CD4-positive, alpha-beta T cell (primary cell): ENCODE measurements around the gene ATF7IP. TPM values are rescaled to one million over a fixed set of nuclear protein-coding genes. Genes with fewer than 3 reads are reported as not detected.
A peak's percentile ranks its signal among the peaks of the same experiment; 100 is the strongest.
"Not testable (repeated sequence)": the region's sequence is repeated elsewhere in the genome, so short reads cannot be mapped to it uniquely, and the experiment has no call there.

Source experiments
- ATAC-seq: fragments of 200-7000 bp; cut with Tn5 transposase; one replicate; pipeline ENCODE4 v1.10.0; 2022; ENCODE audit warnings: mild to moderate bottlenecking; ENCODE audit not compliant: poor library complexity
- CTCF ChIA-PET: fragments of 350-600 bp; sonication (Branson Sonifier 250); formaldehyde crosslinking; loops from one replicate; lab custom pipeline; 2021; ENCODE audit warnings: antibody characterized with exemption, inconsistent platforms; lab: Charles Lee
- POLR2A ChIA-PET: fragments of 350-600 bp; sonication (Branson Sonifier 250); formaldehyde crosslinking; loops from one replicate; lab custom pipeline; 2021; ENCODE audit warnings: antibody characterized with exemption, inconsistent platforms; lab: Charles Lee
- DNase-seq, 14 experiments: peaks; one replicate each; pipeline ENCODE4 v3.0.0-alpha.2; 2013 to 2020; ENCODE audit warnings: mixed read lengths in 2 of 14
- H3K27ac ChIP-seq, 2 donors: one replicate each; pipeline versions ENCODE4 v1.5.1 to v1.7.0; 2013; ENCODE audit warnings: low read length in 2 of 2, low read depth in 1 of 2, mild to moderate bottlenecking in 1 of 2
- H3K27me3 ChIP-seq, 2 experiments: 1 replicate in 1 of 2; 2 replicates in 1 of 2; pipeline versions ENCODE4 v1.6.1 to v1.7.0; 2013; ENCODE audit warnings: low read length in 2 of 2, control low read depth in 1 of 2, mild to moderate bottlenecking in 1 of 2, moderate library complexity in 1 of 2; ENCODE audit not compliant: insufficient read depth in 2 of 2, control insufficient read depth in 1 of 2
- H3K36me3 ChIP-seq: one replicate; pipeline ENCODE4 v1.6.1; 2013; ENCODE audit warnings: low read length, control low read depth; ENCODE audit not compliant: insufficient read depth
- H3K4me1 ChIP-seq: one replicate; pipeline ENCODE4 v1.6.1; 2013; ENCODE audit warnings: low read length, control low read depth; ENCODE audit not compliant: insufficient read depth
- H3K4me3 ChIP-seq: one replicate; pipeline ENCODE4 v1.5.1; 2013; ENCODE audit warnings: mild to moderate bottlenecking, low read length, moderate library complexity
- H3K9me3 ChIP-seq, 2 experiments: 1 replicate in 1 of 2; 2 replicates in 1 of 2; pipeline versions ENCODE4 v1.6.1 to v1.7.0; 2013; ENCODE audit warnings: low read length in 2 of 2, mild to moderate bottlenecking in 2 of 2, control low read depth in 1 of 2, moderate library complexity in 1 of 2; ENCODE audit not compliant: control insufficient read depth in 1 of 2, insufficient read depth in 1 of 2
- H3K27ac Mint-ChIP-seq: one replicate; pipeline ENCODE4 v1.8.0; 2020; ENCODE audit warnings: mixed read lengths
- H3K27me3 Mint-ChIP-seq: one replicate; pipeline ENCODE4 v1.8.0; 2021; ENCODE audit warnings: mixed read lengths
- H3K36me3 Mint-ChIP-seq: one replicate; pipeline ENCODE4 v1.8.0; 2021; ENCODE audit warnings: low read depth, mixed read lengths
- H3K4me1 Mint-ChIP-seq: one replicate; pipeline ENCODE4 v1.8.0; 2021; ENCODE audit warnings: low read depth, mixed read lengths
- H3K4me3 Mint-ChIP-seq: one replicate; pipeline ENCODE4 v1.8.0; 2020; ENCODE audit warnings: mild to moderate bottlenecking, mixed read lengths
- H3K9me3 Mint-ChIP-seq: one replicate; pipeline ENCODE4 v1.8.0; 2020; ENCODE audit warnings: mixed read lengths
- intact Hi-C, 2 experiments: fragments of 100-400 bp; cut with DNase I in 1 of 2; cut with micrococcal nuclease in 1 of 2; formaldehyde crosslinking; loops; one replicate each; pipeline versions ENCODE4 v1.15.1 to v1.9.0; 2023 to 2025; cut with DNase I, micrococcal nuclease
- total RNA-seq, 174 experiments: library from RNA in 2 of 174; stranded (reverse) in 2 of 174; gene quantifications; one replicate each; pipeline ENCODE4 v1.2.3 and lab custom pipeline; 2021 to 2026
- TF ChIP-seq, protein P1 (sequence below): fragments of 200-600 bp; IDR thresholded peaks from one replicate; pipeline ENCODE4 v1.8.0; 2022; ENCODE audit warnings: antibody characterized with exemption, mild to moderate bottlenecking

The ATF7IP gene
- total RNA-seq, 2 experiments from 2014 or later: 134 to 143 TPM

DNA sequence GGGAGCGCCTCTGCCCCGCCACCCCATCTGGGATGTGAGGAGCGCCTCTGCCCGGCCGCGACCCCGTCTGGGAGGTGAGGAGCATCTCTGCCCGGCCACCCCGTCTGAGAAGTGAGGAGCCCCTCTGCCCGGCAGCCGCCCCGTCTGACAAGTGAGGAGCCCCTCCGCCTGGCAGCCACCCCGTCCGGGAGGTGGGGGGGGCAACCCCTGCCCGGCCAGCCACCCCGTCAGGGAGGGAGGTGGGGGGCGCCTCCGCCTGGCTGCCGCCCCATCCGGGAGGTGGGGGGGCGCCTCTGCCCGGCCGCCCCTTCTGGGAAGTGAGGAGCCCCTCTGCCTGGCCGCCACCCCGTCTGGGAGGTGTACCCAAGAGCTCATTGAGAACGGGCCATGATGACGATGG is 10.8 kb upstream of the ATF7IP start:
- ATAC-seq, DNase-seq, CTCF ChIA-PET, H3K27ac ChIP-seq, intact Hi-C loops, H3K27me3 ChIP-seq, H3K27ac Mint-ChIP-seq, POLR2A ChIA-PET, H3K4me3 ChIP-seq, H3K4me3 Mint-ChIP-seq, H3K4me1 Mint-ChIP-seq, H3K27me3 Mint-ChIP-seq, H3K4me1 ChIP-seq, H3K36me3 ChIP-seq: not testable (repeated sequence)
- Mint-ChIP-seq H3K36me3 (peaks cover 17% of the 10 kb centered on the region), H3K9me3 (peaks cover 10% of the 10 kb centered on the region)
- peaks cover 14 to 19% of the 10 kb centered on the region in 2 experiments for H3K9me3 ChIP-seq

DNA sequence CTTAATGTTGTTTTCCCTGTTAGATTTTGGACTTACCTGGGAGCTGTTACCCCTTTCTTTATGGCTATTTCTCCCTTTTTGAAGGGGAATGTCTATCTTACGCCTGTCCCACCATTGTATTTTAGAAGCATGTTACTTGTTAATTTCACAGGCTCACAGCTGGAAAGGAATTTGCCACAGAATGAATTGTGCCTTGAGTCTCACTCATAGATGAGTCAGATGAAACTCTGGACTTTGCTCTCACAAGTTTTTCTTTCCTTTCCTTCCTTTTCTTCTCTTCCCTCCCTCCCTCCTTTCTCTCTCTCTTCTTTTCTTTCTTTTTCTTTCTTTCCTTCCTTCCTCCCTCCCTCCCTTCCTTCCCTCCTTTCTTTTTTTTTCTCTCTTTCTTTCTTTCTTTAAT is 9.3 kb upstream of the ATF7IP start:
- CTCF ChIA-PET: no interaction called here
- Mint-ChIP-seq H3K4me3 (no peak overlapping the region), H3K27ac (no peak overlapping the region), H3K36me3 (peaks cover 7% of the 10 kb centered on the region), H3K9me3 (peaks cover 5% of the 10 kb centered on the region), H3K4me1 (no peaks in the 10 kb centered on the region), H3K27me3 (no peaks in the 10 kb centered on the region)
- no peak overlapping the region for H3K4me3 ChIP-seq
- ATAC-seq (no peak), DNase-seq (no peak)
- POLR2A ChIA-PET: interaction anchor here (1.0 to 1.1 kb wide), 2 partner anchors 9 kb away, joined by 3 read pairs; partner anchors contain the start of gene ATF7IP
- intact Hi-C loops: no loop called here
- no peaks in the 10 kb centered on the region for H3K4me1 ChIP-seq
- no peak overlapping the region for H3K27ac ChIP-seq
- no peaks in the 10 kb centered on the region for H3K36me3 ChIP-seq
- peaks cover 10 to 19% of the 10 kb centered on the region in 2 experiments for H3K9me3 ChIP-seq
- no peaks in the 10 kb centered on the region for H3K27me3 ChIP-seq
- TF ChIP-seq, protein P1, sequence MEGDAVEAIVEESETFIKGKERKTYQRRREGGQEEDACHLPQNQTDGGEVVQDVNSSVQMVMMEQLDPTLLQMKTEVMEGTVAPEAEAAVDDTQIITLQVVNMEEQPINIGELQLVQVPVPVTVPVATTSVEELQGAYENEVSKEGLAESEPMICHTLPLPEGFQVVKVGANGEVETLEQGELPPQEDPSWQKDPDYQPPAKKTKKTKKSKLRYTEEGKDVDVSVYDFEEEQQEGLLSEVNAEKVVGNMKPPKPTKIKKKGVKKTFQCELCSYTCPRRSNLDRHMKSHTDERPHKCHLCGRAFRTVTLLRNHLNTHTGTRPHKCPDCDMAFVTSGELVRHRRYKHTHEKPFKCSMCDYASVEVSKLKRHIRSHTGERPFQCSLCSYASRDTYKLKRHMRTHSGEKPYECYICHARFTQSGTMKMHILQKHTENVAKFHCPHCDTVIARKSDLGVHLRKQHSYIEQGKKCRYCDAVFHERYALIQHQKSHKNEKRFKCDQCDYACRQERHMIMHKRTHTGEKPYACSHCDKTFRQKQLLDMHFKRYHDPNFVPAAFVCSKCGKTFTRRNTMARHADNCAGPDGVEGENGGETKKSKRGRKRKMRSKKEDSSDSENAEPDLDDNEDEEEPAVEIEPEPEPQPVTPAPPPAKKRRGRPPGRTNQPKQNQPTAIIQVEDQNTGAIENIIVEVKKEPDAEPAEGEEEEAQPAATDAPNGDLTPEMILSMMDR: no peak

DNA sequence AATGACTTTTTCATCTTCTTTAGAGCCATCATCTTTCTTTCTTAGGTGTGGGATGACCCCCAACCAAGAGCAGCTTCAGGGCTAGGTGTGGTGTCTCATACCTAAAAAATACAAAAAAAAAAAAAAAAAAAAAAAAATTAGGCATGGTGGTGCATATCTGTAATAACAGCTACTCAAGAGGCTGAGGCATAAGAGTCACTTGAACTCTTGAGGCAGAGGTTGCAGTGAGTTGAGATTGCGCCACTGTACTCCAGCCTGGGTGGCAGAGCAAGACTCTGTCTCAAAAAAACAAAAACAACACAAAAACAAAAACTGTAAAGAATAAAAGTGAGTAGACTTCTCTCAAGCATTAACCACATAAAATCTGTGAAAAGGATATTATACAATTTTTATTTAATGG is 8.0 kb upstream of the ATF7IP start:
- POLR2A ChIA-PET: interaction anchor here (0.6 kb wide), 1 partner anchor 30 kb away, joined by 3 read pairs; no protein-coding TSS in a partner anchor
- Histone ChIP-seq H3K27ac (no peak overlapping the region), H3K4me3 (no peak overlapping the region), H3K27me3 (no peaks in the 10 kb centered on the region), H3K36me3 (no peaks in the 10 kb centered on the region), H3K9me3 (peaks cover 0 to 7% of the 10 kb centered on the region in 2 experiments), H3K4me1 (no peaks in the 10 kb centered on the region)
- ATAC-seq: no peak
- no peak overlapping the region for H3K4me3 Mint-ChIP-seq
- peaks cover 6% of the 10 kb centered on the region for H3K36me3 Mint-ChIP-seq
- DNase-seq: no peak
- peaks cover 4% of the 10 kb centered on the region for H3K4me1 Mint-ChIP-seq
- CTCF ChIA-PET: interaction anchor here (0.6 kb wide), 1 partner anchor 99 kb away, joined by 3 read pairs; no protein-coding TSS in a partner anchor
- TF ChIP-seq, protein P1: no peak
- no peak overlapping the region for H3K27ac Mint-ChIP-seq
- H3K27me3 Mint-ChIP-seq: no peaks in the 10 kb centered on the region
- peaks cover 5% of the 10 kb centered on the region for H3K9me3 Mint-ChIP-seq
- intact Hi-C loops: no loop called here

- Histone ChIP-seq H3K27ac (no peak overlapping the region), H3K9me3 (no peaks in the 10 kb centered on the region), H3K27me3 (no peaks in the 10 kb centered on the region), H3K4me1 (peaks cover 7% of the 10 kb centered on the region), H3K36me3 (no peaks in the 10 kb centered on the region), H3K4me3 (no peak overlapping the region)
- ATAC-seq: no peak
- POLR2A ChIA-PET: interaction anchor here (0.6 to 1.5 kb wide), 3 partner anchors 15 to 105 kb away, joined by 3 to 5 read pairs (median 3); no protein-coding TSS in a partner anchor
- Mint-ChIP-seq H3K4me3 (no peak overlapping the region), H3K27ac (peak overlapping the region; percentile 54), H3K27me3 (no peaks in the 10 kb centered on the region), H3K36me3 (peaks cover 22% of the 10 kb centered on the region), H3K9me3 (no peaks in the 10 kb centered on the region), H3K4me1 (peaks cover 29% of the 10 kb centered on the region)
- TF ChIP-seq, protein P1: no peak
- CTCF ChIA-PET: interaction anchor here (0.6 kb wide), 1 partner anchor 25 kb away, joined by 3 read pairs; no protein-coding TSS in a partner anchor
- intact Hi-C loops: loop anchor here in 1 of 2 experiments (2.0 to 10.0 kb wide), 2 partner anchors 104 to 402 kb away; no protein-coding TSS in a partner anchor
- DNase-seq: peak in 2 of 14 experiments; percentile 10 to 39
These were observed 3.1 kb upstream of the ATF7IP start for GRCh38 chr12:14362352-14362751.
